Psoas muscle (tissue), 8 donors: ENCODE data around the gene SPAG16. TPM values are rescaled to one million over a fixed set of nuclear protein-coding genes. Genes with fewer than 3 reads are reported as not detected.
"Not testable (repeated sequence)": the region's sequence is repeated elsewhere in the genome, so short reads cannot be mapped to it uniquely, and the experiment has no call there.

Experiments used
- ATAC-seq, 4 donors: fragments of 200-7000 bp; cut with Tn5 transposase; one replicate each; pipeline ENCODE4 v1.9.1; 2020; ENCODE audit warnings: moderate library complexity in 3 of 4, mild to moderate bottlenecking in 2 of 4
- DNase-seq, 2 donors: peaks; one replicate each; pipeline ENCODE4 v3.0.0-alpha.2; 2020
- H3K27ac ChIP-seq: fragments of 200-600 bp; one replicate; pipeline ENCODE4 v1.8.0; 2022
- H3K27me3 ChIP-seq, 3 donors: fragments of 200-600 bp in 1 of 3; one replicate each; pipeline versions ENCODE4 v1.6.1 to v1.8.0; 2013 to 2022; ENCODE audit warnings: low read length in 2 of 3, mild to moderate bottlenecking in 2 of 3, moderate library complexity in 1 of 3; ENCODE audit not compliant: insufficient read depth in 3 of 3
- H3K36me3 ChIP-seq, 2 donors: fragments of 200-600 bp in 1 of 2; one replicate each; pipeline versions ENCODE4 v1.6.1 to v1.8.0; 2013 to 2022; ENCODE audit warnings: low read depth in 1 of 2, mild to moderate bottlenecking in 1 of 2, moderate library complexity in 1 of 2; ENCODE audit not compliant: insufficient read depth in 1 of 2
- H3K4me1 ChIP-seq: fragments of 200-600 bp; one replicate; pipeline ENCODE4 v1.8.0; 2022
- H3K4me3 ChIP-seq: fragments of 200-600 bp; one replicate; pipeline ENCODE4 v1.8.0; 2022; ENCODE audit warnings: mild to moderate bottlenecking
- H3K9me3 ChIP-seq: fragments of 200-600 bp; one replicate; pipeline ENCODE4 v1.8.0; 2022
- CTCF ChIP-seq: fragments of 200-600 bp; IDR thresholded peaks from one replicate; pipeline ENCODE4 v1.8.0; 2022; ENCODE audit warnings: antibody characterized with exemption
- WGBS, 3 donors: extraction: QIAGEN DNeasy Blood & Tissue Kit; methylation state at CpG; one replicate each; pipeline versions ENCODE4 v1.1.6 to v1.1.7; 2013; 5-methylcytosine and 5-hydroxymethylcytosine counted together
- intact Hi-C, 2 donors: fragments of 100-400 bp; cut with DNase I; formaldehyde crosslinking; loops; one replicate each; pipeline versions ENCODE4 v1.11.0 to v1.14.2; 2022
- polyA plus RNA-seq, 3 donors: library from polyadenylated mRNA; stranded (reverse); fragments of 200-250 nt; gene quantifications; one replicate each; pipeline ENCODE4 v1.2.3, GENCODE V29; 2013
- total RNA-seq, 4 donors: library from RNA; stranded (reverse); fragmentation: NEBNext Ultra II Directional in 2 of 4; extraction: Animal tissue kit (Norgen Biotek cat#: 25700) in 2 of 4; gene quantifications; one replicate each; pipeline versions ENCODE4 v1.2.1 to v1.2.4, GENCODE V29; 2021 to 2023
- donor health status: healthy with polysubstance abuse.
- donor health status: DM: no; HTN: no; CAD: no; lungs with moderate emphysema.
- donor health status: Bipolar disorder and iron deficiency.
- donor health status: healthy.
- donor health status: DM: yes; HTN: yes; CAD: no.
- donor health status: DM: no; HTN: no; CAD: no.
- donor health status: DM: no; HTN: no; CAD: no.
- donor health status: DM: yes; HTN: yes; CAD: no.

SPAG16 gene
- total and polyA plus RNA-seq, 7 donors = 1.6 to 8.7 (median 4.3) TPM

- H3K9me3 ChIP-seq = no peaks in the 10 kb centered on the region
- ATAC-seq (peak; percentile 52 to 89 (median 65)), DNase-seq (no peak)
- no peak for TF ChIP-seq CTCF
- no peaks in the 10 kb centered on the region for H3K27me3 ChIP-seq
- no peak overlapping the region for H3K27ac ChIP-seq
- H3K4me1 ChIP-seq = no peaks in the 10 kb centered on the region
- WGBS, 3 donors = 57 to 97% (median 74%) methylated on average over 1 of the region's 1 CpG
- intact Hi-C loops = no loop called here
- no peak overlapping the region for H3K4me3 ChIP-seq
- no peaks in the 10 kb centered on the region for H3K36me3 ChIP-seq
Measured at GRCh38 chr2:213995400-213996105, 711.3 kb downstream of the SPAG16 start.

DNA sequence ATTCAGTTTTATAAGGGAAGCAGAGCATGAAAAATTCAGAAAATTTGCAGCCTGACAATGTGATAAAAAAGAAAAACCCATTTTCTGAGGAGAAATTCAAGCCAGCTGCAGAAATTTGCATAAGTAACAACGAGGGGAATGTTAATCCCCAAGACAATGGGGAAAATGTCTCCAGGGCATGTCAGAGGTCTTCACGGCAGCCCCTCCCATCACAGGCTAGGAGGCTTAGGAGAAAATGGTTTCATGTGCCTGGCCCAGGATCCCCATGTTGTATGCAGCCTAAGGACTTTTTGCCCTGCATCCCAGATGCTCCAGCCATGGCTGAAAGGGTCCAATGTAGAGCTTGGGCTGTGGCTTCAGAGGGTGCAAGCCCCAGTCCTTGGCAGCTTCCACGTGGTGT is 714.7 kb downstream of the SPAG16 start:
- H3K4me3 ChIP-seq, intact Hi-C loops, H3K9me3 ChIP-seq, ATAC-seq, H3K27me3 ChIP-seq, H3K4me1 ChIP-seq, H3K27ac ChIP-seq, DNase-seq, H3K36me3 ChIP-seq: not testable (repeated sequence)
- WGBS, 3 donors = 49 to 55% (median 53%) methylated on average over 3 of the region's 3 CpGs

- Histone ChIP-seq H3K9me3 (no peaks in the 10 kb centered on the region), H3K4me3 (no peak overlapping the region), H3K27ac (no peak overlapping the region), H3K4me1 (no peaks in the 10 kb centered on the region), H3K36me3 (no peaks in the 10 kb centered on the region), H3K27me3 (no peaks in the 10 kb centered on the region)
- intact Hi-C loops = no loop called here
- DNase-seq (no peak), ATAC-seq (no peak)
- TF ChIP-seq CTCF = no peak
- WGBS, 3 donors = 94 to 96% (median 94%) methylated on average over 6 of the region's 6 CpGs
Measured at GRCh38 chr2:214004463-214004862, 720.2 kb downstream of the SPAG16 start.

DNA sequence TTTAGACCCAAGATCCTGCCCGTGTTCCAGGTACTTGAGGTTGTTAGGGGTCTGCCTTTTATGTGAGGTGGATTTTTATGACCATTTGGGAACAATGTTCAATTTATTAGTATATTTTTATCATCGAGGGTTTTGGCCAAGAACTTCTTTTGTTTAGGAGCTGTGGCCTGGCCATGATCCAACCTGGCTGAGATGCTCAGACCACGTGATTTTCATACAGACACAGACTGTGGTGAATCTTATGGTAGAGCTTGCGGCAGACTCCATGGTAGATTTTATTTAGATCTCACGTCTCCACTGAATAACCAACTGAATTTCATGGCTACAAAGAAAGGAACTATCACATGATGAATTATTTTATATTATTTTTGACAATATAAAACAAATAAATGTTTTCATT is 721.1 kb downstream of the SPAG16 start:
- no peaks in the 10 kb centered on the region for H3K9me3 ChIP-seq
- H3K27me3 ChIP-seq = no peaks in the 10 kb centered on the region
- no peak overlapping the region for H3K4me3 ChIP-seq
- H3K4me1 ChIP-seq = no peaks in the 10 kb centered on the region
- TF ChIP-seq CTCF = no peak
- DNase-seq = no peak
- intact Hi-C loops = no loop called here
- no peaks in the 10 kb centered on the region for H3K36me3 ChIP-seq
- ATAC-seq = no peak
- 47 to 54% (median 47%) methylated on average over 5 of the region's 5 CpGs for WGBS, 3 donors
- H3K27ac ChIP-seq = no peak overlapping the region

DNA sequence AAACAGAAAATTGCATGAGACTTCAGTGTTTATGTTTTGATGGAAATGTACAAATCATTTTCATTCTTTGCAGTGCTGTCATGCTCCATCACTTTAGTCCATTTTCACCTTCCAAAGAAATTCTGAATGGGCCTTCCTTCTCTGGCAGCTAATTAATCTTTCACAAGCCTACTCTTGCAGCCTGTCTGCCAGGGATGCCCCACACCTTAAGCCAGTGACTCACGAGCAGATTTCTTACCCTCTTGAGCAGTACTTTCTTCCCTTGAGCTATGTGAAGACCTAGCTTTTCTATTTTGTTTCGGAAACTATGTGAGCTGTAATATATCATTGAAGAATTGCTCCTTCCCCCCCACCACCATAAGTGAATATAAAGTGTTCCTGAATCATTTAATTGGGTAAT is 722.3 kb downstream of the SPAG16 start:
- no peaks in the 10 kb centered on the region for H3K27me3 ChIP-seq
- intact Hi-C loops = no loop called here
- TF ChIP-seq CTCF = no peak
- WGBS, 3 donors = 54 to 61% (median 55%) methylated on average over 2 of the region's 2 CpGs
- no peaks in the 10 kb centered on the region for H3K4me1 ChIP-seq
- H3K27ac ChIP-seq = no peak overlapping the region
- ATAC-seq = no peak
- H3K9me3 ChIP-seq = no peaks in the 10 kb centered on the region
- DNase-seq = no peak
- no peaks in the 10 kb centered on the region for H3K36me3 ChIP-seq
- no peak overlapping the region for H3K4me3 ChIP-seq
